Stomach (tissue), 4 donors: ENCODE results near the gene TNNI3K.

Source experiments
- CTCF ChIP-seq, 7 experiments: fragments of 450-650 bp in 4 of 7; fragments of 200-600 bp in 3 of 7; sonication (generic) in 3 of 7; IDR thresholded peaks; one replicate each; pipeline ENCODE4 v1.5.1; 2016 to 2019; ENCODE audit warnings: antibody characterized with exemption in 7 of 7, control low read depth in 2 of 7, mild to moderate bottlenecking in 1 of 7
- EP300 ChIP-seq: sonication (generic); formaldehyde crosslinking; IDR thresholded peaks from one replicate; pipeline ENCODE4 v1.6.1; 2017; ENCODE audit warnings: antibody characterized with exemption
- POLR2A ChIP-seq, 4 donors: fragments of 450-650 bp; IDR thresholded peaks; one replicate each; pipeline ENCODE4 v1.6.1; 2016; ENCODE audit warnings: antibody characterized with exemption in 4 of 4, control low read depth in 2 of 4, mild to moderate bottlenecking in 1 of 4, moderate library complexity in 1 of 4

GRCh38 chr1:74485622-74486021 lies 250.4 kb downstream of the TNNI3K start:
- TF ChIP-seq CTCF (IDR thresholded peaks at IDR 0.05): no peak
- no peak for TF ChIP-seq POLR2A (IDR thresholded peaks at IDR 0.05)
- no peak for TF ChIP-seq EP300
